NCI-H2029 (cell line): ENCODE results near the gene ATP5MG.
"Not testable (repeated sequence)": the region's sequence is repeated elsewhere in the genome, so short reads cannot be mapped to it uniquely, and the experiment has no call there.

Source experiments
- DNase-seq: peaks from one replicate; lab custom pipeline; 2025; lab: John Stamatoyannopoulos, UW

Gene ATP5MG

DNA sequence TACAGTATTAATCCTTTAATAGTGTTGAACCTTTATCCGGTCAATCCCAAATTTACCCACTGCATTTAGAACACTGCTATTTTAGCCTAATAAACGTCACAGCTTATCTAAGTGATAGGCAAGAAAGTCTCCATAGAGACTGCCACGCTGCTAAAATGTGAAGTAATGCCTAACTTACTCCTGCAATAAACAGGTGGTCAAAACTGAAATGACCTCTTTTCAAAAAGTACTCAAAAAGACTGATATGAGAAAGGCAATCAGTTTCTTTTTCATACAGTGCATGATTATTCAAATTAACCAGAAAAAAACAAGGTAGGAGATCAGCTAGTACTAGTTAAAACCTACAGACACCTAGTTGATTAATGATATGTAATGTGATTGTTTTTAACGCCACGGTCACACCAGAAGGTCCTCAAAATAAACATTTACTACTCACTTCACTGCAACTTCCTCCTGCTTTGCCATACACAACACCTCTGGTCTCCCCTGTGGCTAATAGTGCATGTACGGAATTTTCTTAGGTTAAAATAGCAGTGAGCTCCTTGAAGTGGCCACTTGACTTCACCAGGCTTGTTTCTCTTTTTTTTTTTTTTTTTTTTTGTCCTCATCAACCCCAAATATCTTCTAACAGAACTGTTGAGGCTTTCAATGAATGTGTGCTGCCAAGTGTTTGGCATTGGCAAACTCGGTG is 8.8 kb downstream of the ATP5MG start:
- DNase-seq, result no peak

GRCh38 chr11:118411530-118411929 is 10.1 kb downstream of the ATP5MG start:
- no peak for DNase-seq

DNA sequence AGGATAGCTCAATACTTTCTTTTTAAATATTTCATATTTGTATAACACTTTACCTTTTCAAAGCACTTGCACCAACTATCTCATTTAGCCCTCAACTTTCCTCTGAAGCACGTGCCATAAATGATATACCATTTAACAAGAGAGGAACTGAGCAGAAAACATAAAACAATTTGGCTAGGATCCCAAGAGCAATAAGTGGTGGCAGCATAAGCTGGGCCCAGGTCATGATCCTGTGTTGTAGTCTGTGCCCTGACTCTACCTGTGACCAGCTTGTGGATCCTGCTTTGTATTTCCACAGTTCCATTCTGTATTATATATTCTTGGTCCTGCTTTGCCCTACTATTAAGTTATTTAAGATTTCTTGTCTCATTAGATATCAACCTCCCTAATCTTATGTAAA is 11.5 kb downstream of the ATP5MG start:
- no peak for DNase-seq

DNA sequence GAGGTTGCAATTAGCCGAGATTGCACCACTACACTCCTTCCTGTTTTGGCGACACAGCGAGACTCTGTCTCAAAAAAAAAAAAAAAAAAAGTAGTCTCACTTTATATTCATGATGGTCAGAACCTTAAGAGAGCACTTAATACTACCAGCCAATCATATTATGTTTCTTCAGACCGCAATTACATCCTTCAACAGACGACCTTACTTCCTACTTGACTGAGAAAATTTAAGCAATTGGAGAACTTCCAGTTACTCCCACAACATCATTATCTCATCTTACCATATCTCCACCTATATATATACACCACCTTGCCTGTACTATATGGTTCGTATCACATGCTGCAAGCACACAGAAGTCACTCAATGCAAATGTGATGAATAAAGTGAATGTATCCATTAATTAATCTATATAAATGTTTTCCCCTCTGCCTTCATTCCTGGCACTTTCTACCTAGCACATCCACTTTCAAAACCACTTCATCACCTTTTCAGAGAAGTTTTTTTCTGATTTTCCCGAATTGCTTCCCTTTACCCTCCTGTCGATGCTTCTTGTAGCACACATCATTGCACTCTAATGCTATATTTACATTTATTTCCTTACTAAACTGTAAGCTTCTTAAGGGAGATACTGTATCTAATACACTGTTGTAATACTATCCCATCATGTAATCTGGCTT is 13.8 kb downstream of the ATP5MG start:
- DNase-seq, result no peak

DNA sequence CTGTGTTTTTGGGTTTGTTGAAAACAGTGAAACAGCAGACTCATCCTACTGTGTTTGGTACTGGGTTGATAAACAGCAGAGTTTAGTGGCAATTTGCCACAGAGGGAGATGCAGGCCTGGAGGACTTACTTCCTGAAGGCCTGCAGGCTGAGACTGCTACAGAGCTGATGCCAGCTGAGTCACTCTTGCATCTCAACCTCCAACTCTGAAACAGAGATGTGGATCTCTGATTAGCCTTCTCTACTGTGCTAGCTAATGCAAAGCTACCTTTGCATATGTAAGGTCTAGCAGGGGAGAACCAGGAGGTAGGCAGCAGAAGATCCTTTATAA is 14.3 kb downstream of the ATP5MG start:
- peak; percentile 73 for DNase-seq

- DNase-seq, result not testable (repeated sequence)
Measured at GRCh38 chr11:118416900-118417299, 15.5 kb downstream of the ATP5MG start.

DNA sequence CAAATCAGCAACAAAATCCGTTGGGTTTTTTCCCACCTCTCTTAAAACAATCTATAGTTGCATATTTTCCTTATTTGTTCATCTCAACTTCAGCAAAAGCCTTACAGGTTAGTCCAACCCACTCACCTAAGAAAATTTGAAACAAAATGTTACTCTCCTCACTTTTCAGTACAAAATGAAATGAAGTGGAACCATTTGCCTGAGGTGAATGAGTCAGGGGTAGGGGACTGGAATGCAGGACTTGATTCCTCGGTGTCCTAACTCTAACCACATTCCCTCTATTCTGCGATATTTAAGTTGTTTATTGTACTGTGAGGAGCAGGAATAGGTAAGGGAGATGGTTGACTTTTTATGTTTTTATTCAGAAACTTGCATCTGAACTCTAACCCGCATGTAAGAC is 16.4 kb downstream of the ATP5MG start:
- no peak for DNase-seq

- no peak for DNase-seq
Measured at GRCh38 chr11:118418766-118419165, 17.4 kb downstream of the ATP5MG start.

DNA sequence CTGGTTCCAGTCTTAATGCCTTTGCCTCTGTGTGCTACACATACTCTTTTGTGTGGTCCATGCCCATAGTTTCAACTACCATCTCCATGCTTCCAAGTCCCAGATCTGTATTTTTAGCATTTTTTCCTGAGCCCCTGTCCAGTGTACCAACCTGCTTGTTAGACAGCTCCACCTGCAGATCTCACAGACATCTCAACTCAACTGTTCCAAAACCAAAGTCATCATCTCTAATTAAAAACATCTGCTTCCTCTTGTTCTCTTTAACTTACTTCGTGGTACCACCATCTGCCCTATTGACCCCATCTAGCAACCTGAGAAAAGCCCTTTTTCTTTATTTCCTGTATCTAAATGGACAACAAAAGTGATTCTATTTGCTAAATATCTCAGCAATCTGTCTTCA is 26.3 kb downstream of the ATP5MG start:
- no peak for DNase-seq

DNA sequence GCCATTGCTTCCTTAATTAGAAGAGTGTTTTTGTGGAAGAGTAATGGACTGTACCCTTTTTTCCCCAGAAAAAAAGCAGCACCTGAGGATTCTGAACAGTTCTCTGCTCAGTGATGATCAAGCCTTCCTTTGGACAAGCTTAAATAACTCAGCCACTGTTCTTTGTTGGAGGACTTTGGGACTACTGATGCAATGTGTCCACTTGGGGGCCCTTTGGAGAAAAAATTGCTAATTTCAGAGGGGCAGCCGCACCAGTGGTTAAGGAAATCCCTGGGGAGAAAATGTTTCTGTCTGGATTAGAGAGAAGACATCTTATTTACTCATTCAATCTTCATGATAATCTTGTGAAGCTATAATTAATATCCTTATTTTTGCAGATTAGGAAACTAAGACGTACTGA is 29.6 kb downstream of the ATP5MG start:
- DNase-seq, result no peak

- DNase-seq, result no peak
Measured at GRCh38 chr11:118434123-118434552, 32.7 kb downstream of the ATP5MG start.

- no peak for DNase-seq
Measured at GRCh38 chr11:118434553-118435289, 33.3 kb downstream of the ATP5MG start.

DNA sequence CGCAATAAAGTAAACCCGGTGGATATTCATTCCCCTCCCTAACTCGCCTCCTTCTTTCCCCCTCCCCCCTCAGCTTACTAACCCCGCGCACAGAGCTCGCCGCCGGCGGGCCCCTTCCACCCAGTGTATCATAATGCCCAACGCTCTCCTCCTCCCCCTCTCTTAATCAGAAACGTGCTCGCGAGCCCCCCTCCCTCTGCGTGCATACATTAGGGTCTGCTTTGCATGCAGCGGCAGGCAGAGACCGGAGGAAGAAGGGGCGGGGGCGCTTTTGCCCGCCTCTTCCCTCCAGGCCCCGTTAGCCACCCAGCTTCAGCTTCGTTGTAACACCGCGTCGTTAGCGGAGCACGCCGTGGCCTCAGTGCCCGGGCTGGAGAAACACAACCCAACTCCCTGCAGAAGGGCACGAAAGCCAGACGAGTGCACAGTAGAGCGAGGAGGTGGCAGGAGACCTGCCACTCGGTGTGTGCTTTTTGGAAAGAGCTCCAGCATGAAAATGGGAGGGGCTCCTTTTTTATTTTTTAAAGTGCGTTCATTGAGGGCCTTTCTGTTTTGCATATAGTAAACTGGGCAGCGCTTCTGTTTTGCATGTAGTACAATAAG is 34.0 kb downstream of the ATP5MG start:
- peak; percentile 66 for DNase-seq

- DNase-seq, result peak; percentile 97
Measured at GRCh38 chr11:118435893-118436624, 34.7 kb downstream of the ATP5MG start, which contains the start of gene KMT2A. TSS of gene KMT2A (plus strand) at chr11:118436492. CDS start at chr11:118436513, 21 bp downstream.

DNA sequence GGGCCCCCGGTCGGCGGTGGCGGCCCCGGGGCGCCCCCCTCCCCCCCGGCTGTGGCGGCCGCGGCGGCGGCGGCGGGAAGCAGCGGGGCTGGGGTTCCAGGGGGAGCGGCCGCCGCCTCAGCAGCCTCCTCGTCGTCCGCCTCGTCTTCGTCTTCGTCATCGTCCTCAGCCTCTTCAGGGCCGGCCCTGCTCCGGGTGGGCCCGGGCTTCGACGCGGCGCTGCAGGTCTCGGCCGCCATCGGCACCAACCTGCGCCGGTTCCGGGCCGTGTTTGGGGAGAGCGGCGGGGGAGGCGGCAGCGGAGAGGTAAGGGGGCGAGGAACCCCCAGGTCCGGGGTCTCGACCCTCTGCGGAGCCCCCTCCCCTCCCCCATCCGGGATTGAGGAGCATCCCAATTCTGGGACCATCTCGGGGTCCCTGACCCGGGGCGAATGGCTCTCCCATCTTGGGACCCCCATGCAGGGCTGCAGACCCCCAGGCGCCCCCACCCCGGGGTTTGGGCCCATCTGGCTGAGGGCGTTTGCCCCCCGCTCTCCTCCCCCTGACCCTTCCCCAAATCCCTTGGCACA is 35.3 kb downstream of the ATP5MG start:
- DNase-seq, result no peak

GRCh38 chr11:118437208-118438125 is 36.1 kb downstream of the ATP5MG start:
- DNase-seq, result peak; percentile 43

GRCh38 chr11:118438314-118438931 is 37.0 kb downstream of the ATP5MG start:
- DNase-seq, result peak; percentile 38

- no peak for DNase-seq
Measured at GRCh38 chr11:118439646-118440045, 38.2 kb downstream of the ATP5MG start.

DNA sequence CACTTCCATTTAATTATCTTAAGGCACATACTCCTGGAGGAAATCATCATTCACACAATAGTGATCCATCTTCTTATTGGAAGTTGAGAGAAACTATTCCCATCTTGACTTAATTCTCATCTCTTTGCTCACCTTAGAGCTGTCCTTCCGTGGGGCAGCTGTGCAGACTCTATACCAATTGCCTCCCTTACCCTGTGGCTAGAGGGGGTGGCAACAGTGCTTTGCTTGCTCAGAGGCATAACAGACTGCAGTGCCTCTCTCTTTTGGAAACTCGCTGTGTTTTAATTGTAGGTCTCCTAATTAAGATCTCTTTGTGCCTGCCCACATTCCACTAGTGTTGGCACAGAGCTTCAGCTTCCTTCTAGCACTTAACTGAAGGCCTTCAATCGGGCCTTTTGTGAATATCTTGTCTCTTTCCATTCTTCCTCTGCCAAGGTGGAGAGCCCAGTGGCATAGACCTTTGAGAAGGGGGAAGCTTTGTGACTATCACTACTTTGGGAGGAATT is 40.4 kb downstream of the ATP5MG start:
- DNase-seq, result no peak

- no peak for DNase-seq
Measured at GRCh38 chr11:118442301-118442700, 40.9 kb downstream of the ATP5MG start.
